BJ (cell line): Measurements from ENCODE around the gene LAMTOR4. TPM values are rescaled to one million over a fixed set of nuclear protein-coding genes. Genes with fewer than 3 reads are reported as not detected.
"Not testable (repeated sequence)": the region's sequence is repeated elsewhere in the genome, so short reads cannot be mapped to it uniquely, and the experiment has no call there.

ENCODE experiments used
- CTCF ChIA-PET: fragments of 350-600 bp; formaldehyde crosslinking; extraction: SDS; loops from one replicate; lab custom pipeline; 2021; ENCODE audit warnings: antibody characterized with exemption, inconsistent platforms; lab: Yijun Ruan, JAX
- POLR2A ChIA-PET: fragments of 300-600 bp; sonication (Branson Sonifier 250); formaldehyde crosslinking; extraction: SDS; loops from one replicate; lab custom pipeline; 2021; ENCODE audit warnings: antibody characterized with exemption; lab: Charles Lee
- DNase-seq: peaks from one replicate; pipeline ENCODE4 v3.0.0-alpha.2; 2011; ENCODE audit warnings: low read depth
- H3K27me3 ChIP-seq: 2 replicates; pipeline ENCODE4 v1.6.0; 2011; ENCODE audit warnings: low read length; ENCODE audit not compliant: control insufficient read depth, insufficient read depth
- H3K36me3 ChIP-seq: 2 replicates; pipeline ENCODE4 v1.5.1; 2011; ENCODE audit warnings: low read length; ENCODE audit not compliant: control insufficient read depth, insufficient read depth
- H3K4me3 ChIP-seq: 2 replicates; pipeline ENCODE4 v1.5.1; 2011; ENCODE audit warnings: low read depth, mild to moderate bottlenecking, control low read depth, low read length
- polyA plus RNA-seq: library from polyadenylated mRNA; depleted of rRNA; stranded (reverse); fragments of >200 nt; gene quantifications from 2 replicates; pipeline ENCODE4 v1.2.3, GENCODE V29; 2011
- TF ChIP-seq, protein P1 (sequence below): IDR thresholded peaks from 2 replicates; pipeline ENCODE4 v1.5.1; 2011; ENCODE audit warnings: low read depth, mild to moderate bottlenecking, control low read depth, inconsistent platforms, low read length, moderate library complexity; ENCODE audit not compliant: insufficient read depth

The LAMTOR4 gene
- polyA plus RNA-seq, 1 experiment = 193 TPM

DNA sequence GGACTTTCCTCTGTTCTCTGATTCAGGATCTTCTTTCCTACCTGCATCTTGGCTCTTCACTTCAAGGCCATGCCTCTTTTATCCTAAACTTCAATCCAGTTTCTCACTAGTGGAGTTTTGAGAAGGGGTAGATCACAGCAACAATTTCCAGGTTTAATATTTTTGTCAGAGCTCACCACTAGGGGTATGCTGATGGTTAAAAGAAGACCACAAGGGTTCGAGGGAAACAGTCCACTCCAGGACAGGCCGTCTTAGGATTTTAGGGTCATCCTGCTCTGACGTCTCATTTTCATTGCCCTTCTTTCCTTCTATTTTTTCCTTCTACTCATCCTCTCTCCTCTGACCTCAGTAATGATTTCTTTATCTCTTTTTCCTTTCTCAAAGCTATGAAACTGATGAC lies 40.3 kb downstream of the LAMTOR4 start:
- Histone ChIP-seq H3K27me3 (no peaks in the 10 kb centered on the region), H3K36me3 (no peaks in the 10 kb centered on the region), H3K4me3 (no peak overlapping the region)
- POLR2A ChIA-PET = no interaction called here
- TF ChIP-seq, protein P1, sequence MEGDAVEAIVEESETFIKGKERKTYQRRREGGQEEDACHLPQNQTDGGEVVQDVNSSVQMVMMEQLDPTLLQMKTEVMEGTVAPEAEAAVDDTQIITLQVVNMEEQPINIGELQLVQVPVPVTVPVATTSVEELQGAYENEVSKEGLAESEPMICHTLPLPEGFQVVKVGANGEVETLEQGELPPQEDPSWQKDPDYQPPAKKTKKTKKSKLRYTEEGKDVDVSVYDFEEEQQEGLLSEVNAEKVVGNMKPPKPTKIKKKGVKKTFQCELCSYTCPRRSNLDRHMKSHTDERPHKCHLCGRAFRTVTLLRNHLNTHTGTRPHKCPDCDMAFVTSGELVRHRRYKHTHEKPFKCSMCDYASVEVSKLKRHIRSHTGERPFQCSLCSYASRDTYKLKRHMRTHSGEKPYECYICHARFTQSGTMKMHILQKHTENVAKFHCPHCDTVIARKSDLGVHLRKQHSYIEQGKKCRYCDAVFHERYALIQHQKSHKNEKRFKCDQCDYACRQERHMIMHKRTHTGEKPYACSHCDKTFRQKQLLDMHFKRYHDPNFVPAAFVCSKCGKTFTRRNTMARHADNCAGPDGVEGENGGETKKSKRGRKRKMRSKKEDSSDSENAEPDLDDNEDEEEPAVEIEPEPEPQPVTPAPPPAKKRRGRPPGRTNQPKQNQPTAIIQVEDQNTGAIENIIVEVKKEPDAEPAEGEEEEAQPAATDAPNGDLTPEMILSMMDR = no peak
- CTCF ChIA-PET = interaction anchor here (1.7 kb wide), 1 partner anchor 10 kb away, joined by 6 read pairs; no protein-coding TSS in a partner anchor
- DNase-seq = no peak

DNA sequence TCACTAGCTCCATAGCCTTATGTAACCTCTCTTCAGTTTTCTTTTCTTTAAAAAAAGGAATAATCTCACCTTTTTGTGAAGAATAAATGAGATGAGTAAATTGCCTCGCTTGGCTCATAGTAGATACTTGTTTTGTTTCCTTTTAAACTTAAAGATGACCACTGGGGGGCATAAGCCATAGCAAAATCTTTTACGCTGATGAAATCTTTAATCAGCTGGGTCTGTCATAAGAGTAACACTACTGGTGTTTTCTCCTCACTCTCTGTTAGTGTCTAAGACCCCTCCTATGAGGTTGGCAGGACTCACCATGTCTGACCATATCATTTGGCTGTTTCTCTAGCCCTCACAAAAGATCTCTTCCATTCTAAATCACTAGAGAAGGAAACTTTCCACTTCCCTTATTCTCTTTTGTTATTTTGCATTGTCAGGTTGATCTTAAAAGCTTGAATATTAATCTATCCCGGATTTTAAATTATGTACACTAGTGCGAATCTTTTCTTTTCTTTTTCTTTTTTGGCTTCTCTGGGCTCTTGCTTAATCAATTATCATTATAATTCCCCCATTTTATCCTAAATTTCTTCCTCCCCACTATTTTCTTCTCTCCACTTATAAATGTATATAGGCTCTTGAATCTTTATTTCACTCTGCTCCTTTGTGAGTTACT lies 41.5 kb downstream of the LAMTOR4 start:
- no peaks in the 10 kb centered on the region for H3K36me3 ChIP-seq
- DNase-seq = peak; percentile 11
- H3K4me3 ChIP-seq = no peak overlapping the region
- TF ChIP-seq, protein P1 = peak; percentile 54
- POLR2A ChIA-PET = no interaction called here
- H3K27me3 ChIP-seq = no peaks in the 10 kb centered on the region
- CTCF ChIA-PET = interaction anchor here (0.6 to 1.7 kb wide), 13 partner anchors 10 to 157 kb away, joined by 3 to 6 read pairs (median 4); partner anchors contain the start of genes AP4M1, GPC2, MCM7 and STAG3

DNA sequence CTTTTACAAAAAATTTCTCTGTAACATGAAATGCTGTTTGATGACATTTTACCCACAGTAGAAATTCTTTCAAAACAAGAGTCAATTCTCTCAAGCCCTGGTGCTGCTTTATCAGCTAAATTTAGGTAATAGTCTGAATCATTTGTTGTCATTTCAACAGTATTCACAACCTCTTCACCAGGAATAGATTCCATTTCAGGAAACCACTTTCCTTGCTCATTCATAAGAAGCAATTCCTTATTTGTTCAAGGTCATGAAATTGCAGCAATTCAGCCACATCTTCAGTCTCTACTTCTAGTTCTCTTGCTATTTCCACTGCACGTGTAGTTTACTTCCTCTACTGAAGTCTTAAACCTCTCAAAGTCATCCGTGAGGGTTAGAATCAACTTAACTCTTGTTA lies 43.1 kb downstream of the LAMTOR4 start:
- H3K4me3 ChIP-seq = no peak overlapping the region
- POLR2A ChIA-PET = no interaction called here
- no peaks in the 10 kb centered on the region for H3K27me3 ChIP-seq
- H3K36me3 ChIP-seq = no peaks in the 10 kb centered on the region
- CTCF ChIA-PET = interaction anchor here (1.1 kb wide), 1 partner anchor 10 kb away, joined by 5 read pairs; no protein-coding TSS in a partner anchor
- TF ChIP-seq, protein P1 = no peak
- no peak for DNase-seq

DNA sequence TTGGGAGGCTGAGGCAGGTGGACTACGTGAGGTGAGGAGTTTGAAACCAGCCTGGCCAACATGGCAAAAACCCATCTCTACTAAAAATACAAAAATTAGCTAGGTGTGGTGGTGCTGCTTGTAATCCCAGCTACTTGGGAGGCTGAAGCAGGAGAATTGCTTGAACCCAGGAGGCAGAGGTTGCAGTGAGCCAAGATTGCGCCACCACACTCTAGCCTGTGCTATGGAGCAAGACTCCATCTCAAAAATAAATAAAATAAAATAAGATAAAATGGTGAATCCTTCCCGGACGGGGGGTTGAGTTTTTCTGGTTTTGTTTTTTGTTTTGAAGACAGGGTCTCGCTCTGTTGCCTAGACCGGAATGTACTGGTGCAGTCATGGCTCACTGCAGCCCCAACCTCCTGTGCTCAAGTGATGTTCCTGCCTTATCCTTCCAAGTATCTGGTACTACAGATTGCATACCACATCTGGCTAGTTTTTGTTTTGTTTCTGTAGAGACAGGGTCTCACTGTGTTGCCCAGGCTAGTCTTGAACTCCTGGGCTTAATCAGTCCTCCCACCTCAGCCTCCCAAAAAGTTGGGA lies 43.7 kb downstream of the LAMTOR4 start:
- DNase-seq, H3K36me3 ChIP-seq, H3K27me3 ChIP-seq, POLR2A ChIA-PET, H3K4me3 ChIP-seq: not testable (repeated sequence)
- CTCF ChIA-PET = interaction anchor here (1.1 to 1.4 kb wide), 3 partner anchors 10 to 26 kb away, joined by 3 to 5 read pairs (median 3); no protein-coding TSS in a partner anchor

DNA sequence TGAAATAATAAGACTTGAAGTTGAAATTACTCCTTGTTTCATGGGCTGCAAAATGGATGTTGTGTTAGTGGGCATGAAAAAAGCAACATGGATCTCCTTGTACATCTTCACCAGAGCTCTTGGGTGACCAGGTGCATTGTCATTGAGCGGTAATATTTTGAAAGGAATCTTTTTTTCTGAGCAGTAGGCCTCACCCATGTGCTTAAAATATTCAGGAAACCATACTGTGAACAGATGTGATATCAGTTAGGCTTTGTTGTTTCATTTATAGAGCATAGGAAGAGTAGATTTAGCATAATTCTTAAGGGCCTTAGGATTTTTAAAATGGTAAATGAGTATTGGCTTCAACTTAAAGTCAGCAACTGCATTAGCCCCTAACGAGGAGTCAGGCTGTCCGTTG lies 44.3 kb downstream of the LAMTOR4 start:
- no peaks in the 10 kb centered on the region for H3K27me3 ChIP-seq
- CTCF ChIA-PET = interaction anchor here (1.1 to 1.9 kb wide), 4 partner anchors 10 to 26 kb away, joined by 3 to 5 read pairs (median 4); no protein-coding TSS in a partner anchor
- TF ChIP-seq, protein P1 = no peak
- H3K36me3 ChIP-seq = no peaks in the 10 kb centered on the region
- POLR2A ChIA-PET = no interaction called here
- H3K4me3 ChIP-seq = no peak overlapping the region
- no peak for DNase-seq
